K562 (cell line): ENCODE results near the gene THADA. TPM values are rescaled to one million over a fixed set of nuclear protein-coding genes. Genes with fewer than 3 reads are reported as not detected.

Experiments used
- AFF4 ChIP-seq: sonication (generic); formaldehyde crosslinking; IDR thresholded peaks from 2 replicates; pipeline ENCODE4 v1.8.0; 2023; ENCODE audit warnings: mild to moderate bottlenecking, missing genetic modification reagents
- ASH1L ChIP-seq: fragments of 450-650 bp; IDR thresholded peaks from 2 replicates; pipeline ENCODE4 v1.6.1; 2018; ENCODE audit warnings: borderline replicate concordance, mild to moderate bottlenecking, low read depth; ENCODE audit not compliant: partially characterized antibody
- ATF6 ChIP-seq: sonication (generic); formaldehyde crosslinking; IDR thresholded peaks from 2 replicates; pipeline ENCODE4 v1.4.0; 2020; ENCODE audit warnings: mild to moderate bottlenecking, missing genetic modification reagents
- CBX3 ChIP-seq, 2 experiments: IDR thresholded peaks; 1 replicate in 1 of 2; 2 replicates in 1 of 2; pipeline ENCODE4 v1.6.1; 2012; ENCODE audit warnings: inconsistent platforms in 2 of 2, low read length in 2 of 2, borderline replicate concordance in 1 of 2, control low read depth in 1 of 2
- CCNT2 ChIP-seq: IDR thresholded peaks from 2 replicates; pipeline ENCODE4 v1.6.1; 2011; ENCODE audit warnings: borderline replicate concordance, low read depth, mild to moderate bottlenecking, moderate library complexity, mixed read lengths, low read length; ENCODE audit not compliant: insufficient read length; ENCODE audit errors: extremely low read depth
- CEBPG ChIP-seq, 3 experiments: fragments of 200-800 bp in 1 of 3; sonication (Bioruptor generic) in 1 of 3; sonication (generic) in 1 of 3; formaldehyde crosslinking in 1 of 3; IDR thresholded peaks in 2 of 3; conservative IDR thresholded peaks in 1 of 3; 2 replicates each; pipeline versions ENCODE4 v1.6.1 to v1.8.0; 2016 to 2022; ENCODE audit warnings: missing compliant biosample characterization in 2 of 3, missing genetic modification characterization in 2 of 3, mild to moderate bottlenecking in 1 of 3, missing genetic modification reagents in 1 of 3
- E2F3 ChIP-seq: fragments of 250-450 bp; sonication (Bioruptor Pico); IDR thresholded peaks from 2 replicates; pipeline ENCODE4 v1.4.0; 2020; ENCODE audit warnings: mild to moderate bottlenecking
- EZH2 ChIP-seq: IDR thresholded peaks from 2 replicates; pipeline ENCODE4 v1.6.1; 2012; ENCODE audit warnings: low read depth, mild to moderate bottlenecking, inconsistent platforms, low read length, borderline replicate concordance
- HMGN3 ChIP-seq: IDR thresholded peaks from 2 replicates; pipeline ENCODE4 v1.6.1; 2011; ENCODE audit warnings: borderline replicate concordance, low read depth, mild to moderate bottlenecking, mixed read lengths, low read length; ENCODE audit not compliant: insufficient read length; ENCODE audit errors: extremely low read depth
- HOXB6 ChIP-seq: fragments of 250-450 bp; sonication (Bioruptor Pico); IDR thresholded peaks from 2 replicates; pipeline ENCODE4 v1.5.1; 2022; ENCODE audit warnings: mild to moderate bottlenecking, borderline replicate concordance
- PHF20 ChIP-seq: fragments of 450-650 bp; IDR thresholded peaks from 2 replicates; pipeline ENCODE4 v1.6.1; 2018; ENCODE audit not compliant: partially characterized antibody
- SAP30 ChIP-seq: fragments of 200-600 bp; sonication (generic); IDR thresholded peaks from 2 replicates; pipeline ENCODE4 v1.6.1; 2012; ENCODE audit warnings: borderline replicate concordance, low read depth, mild to moderate bottlenecking, moderate library complexity, low read length, control low read depth, inconsistent platforms; ENCODE audit not compliant: insufficient read depth, poor library complexity, severe bottlenecking
- SRSF9 ChIP-seq: fragments of 200-400 bp; formaldehyde crosslinking; IDR thresholded peaks from 2 replicates; pipeline ENCODE4 v1.6.1; 2017; ENCODE audit warnings: low read depth, low read length, borderline replicate concordance
- ZFP1 ChIP-seq: fragments of 450-650 bp; formaldehyde crosslinking; IDR thresholded peaks from 2 replicates; pipeline ENCODE4 v1.4.0; 2020; ENCODE audit warnings: mild to moderate bottlenecking, mixed read lengths
- ZNF212 ChIP-seq: fragments of 450-650 bp; formaldehyde crosslinking; IDR thresholded peaks from 2 replicates; pipeline ENCODE4 v1.4.0; 2020; ENCODE audit warnings: mild to moderate bottlenecking
- ZNF639 ChIP-seq, 2 experiments: fragments of 200-800 bp in 1 of 2; sonication (Bioruptor generic) in 1 of 2; sonication (generic) in 1 of 2; formaldehyde crosslinking in 1 of 2; IDR thresholded peaks in 1 of 2; conservative IDR thresholded peaks in 1 of 2; 2 replicates each; pipeline versions ENCODE4 v1.5.0 to v1.6.1; 2016 to 2020; ENCODE audit warnings: missing compliant biosample characterization in 1 of 2, missing genetic modification characterization in 1 of 2, missing genetic modification reagents in 1 of 2
- ZSCAN29 ChIP-seq: fragments of 450-650 bp; IDR thresholded peaks from 2 replicates; pipeline ENCODE4 v1.6.1; 2017
- polyA plus RNA-seq, 8 experiments: library from polyadenylated mRNA; depleted of rRNA in 4 of 8; stranded (reverse) in 5 of 8; unstranded in 3 of 8; fragments of >200 nt; fragmentation: Nextera tagmentation in 2 of 8; fragmentation: Illumina TruSeq in 1 of 8; extraction: Ambion mirVana in 2 of 8; extraction: Trizol in 1 of 8; gene quantifications; 2 replicates each; pipeline versions ENCODE4 v1.2.1 to v1.2.3, GENCODE V29; 2011 to 2014; ENCODE audit warnings: inconsistent platforms in 1 of 8, missing spikeins in 1 of 8
- total RNA-seq, 7 experiments: library from RNA; depleted of rRNA in 6 of 7; stranded (reverse); fragments of >200 nt in 6 of 7; fragmentation: Illumina TruSeq in 2 of 7; extraction: Trizol in 2 of 7; gene quantifications; 2 replicates each; pipeline versions ENCODE4 v1.2.1 to v1.2.3, GENCODE V29; 2011 to 2021; ENCODE audit warnings: low replicate concordance in 1 of 7

THADA gene
- total and polyA plus RNA-seq, 9 of the 15 experiments (the other 6 are each of a cell fraction or from before 2014, with no cell fraction given), result 17.8 to 34.7 (median 31.9) TPM

GRCh38 chr2:43595603-43596412 is at the start of gene THADA (continued):
- TF ChIP-seq CEBPG (CRISPR knock-in tag; IDR thresholded peaks at IDR 0.05), result peak; percentile 52; the same call in 1 of the 2 replicates
- TF ChIP-seq CEBPG (tag; conservative IDR thresholded peaks at IDR 0.05 in 1 of 2, IDR thresholded peaks at IDR 0.05 in 1 of 2), result no peak
- TF ChIP-seq ZNF639 (CRISPR knock-in tag; conservative IDR thresholded peaks at IDR 0.05 in 1 of 2, IDR thresholded peaks at IDR 0.05 in 1 of 2), result peak in 1 of 2 experiments; percentile 86; a peak in 2 of 4 replicates
- peak; percentile 10 for TF ChIP-seq CCNT2
- no peak for TF ChIP-seq EZH2
- TF ChIP-seq SAP30, result peak; percentile 98
- no peak; the same call in 1 of the 2 replicates for TF ChIP-seq ZSCAN29
- TF ChIP-seq ASH1L, result no peak
- peak; percentile 90 for TF ChIP-seq PHF20
- TF ChIP-seq E2F3 (CRISPR knock-in tag), result no peak
- TF ChIP-seq ZNF212, result no peak
- peak; percentile 82 for TF ChIP-seq HMGN3
- TF ChIP-seq CBX3 (IDR thresholded peaks at IDR 0.05; ENCODE audit: borderline replicate concordance in 1 of 2, low read length in 2 of 2), result no peak
- TF ChIP-seq ATF6 (CRISPR knock-in tag), result peak; percentile 82; the same call in 1 of the 2 replicates
- TF ChIP-seq ZFP1 (CRISPR knock-in tag), result no peak
- peak; percentile 97 for TF ChIP-seq AFF4 (CRISPR knock-in tag)
- TF ChIP-seq HOXB6 (CRISPR knock-in tag), result no peak
- no peak for TF ChIP-seq SRSF9
